ENCODE data around the gene ZBTB21.

ZBTB21 gene

DNA sequence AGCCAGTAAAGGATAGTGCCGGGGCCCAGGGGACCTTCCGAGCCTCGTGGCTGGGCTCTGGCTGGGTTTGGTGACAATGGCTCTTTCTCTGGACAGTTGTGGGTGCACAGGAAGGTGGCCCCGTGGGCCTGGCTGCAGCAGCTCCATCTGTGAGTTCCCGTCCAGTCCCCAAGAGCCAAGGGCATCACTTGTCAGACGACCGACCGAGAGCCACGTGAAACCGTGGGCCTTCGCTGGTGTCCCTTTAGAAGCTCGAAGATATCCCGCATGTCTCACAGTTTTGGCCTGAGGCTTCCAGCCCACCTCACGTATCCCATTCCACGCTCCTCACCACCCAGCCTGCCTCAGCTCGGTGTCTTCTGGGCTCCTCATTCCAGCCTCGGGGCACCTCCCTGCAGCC is 33.8 kb upstream of the ZBTB21 start:
- no peaks in the 10 kb centered on the region for H3K36me3 Mint-ChIP-seq (ENCODE audit: low read depth)
- no peaks in the 10 kb centered on the region for H3K9me3 Mint-ChIP-seq
- no peak overlapping the region for H3K4me3 Mint-ChIP-seq
- DNase-seq: no peak
- H3K4me1 Mint-ChIP-seq: no peaks in the 10 kb centered on the region
- no peak overlapping the region for H3K27ac Mint-ChIP-seq
- H3K27me3 Mint-ChIP-seq: no peaks in the 10 kb centered on the region
- ATAC-seq: no peak

DNA sequence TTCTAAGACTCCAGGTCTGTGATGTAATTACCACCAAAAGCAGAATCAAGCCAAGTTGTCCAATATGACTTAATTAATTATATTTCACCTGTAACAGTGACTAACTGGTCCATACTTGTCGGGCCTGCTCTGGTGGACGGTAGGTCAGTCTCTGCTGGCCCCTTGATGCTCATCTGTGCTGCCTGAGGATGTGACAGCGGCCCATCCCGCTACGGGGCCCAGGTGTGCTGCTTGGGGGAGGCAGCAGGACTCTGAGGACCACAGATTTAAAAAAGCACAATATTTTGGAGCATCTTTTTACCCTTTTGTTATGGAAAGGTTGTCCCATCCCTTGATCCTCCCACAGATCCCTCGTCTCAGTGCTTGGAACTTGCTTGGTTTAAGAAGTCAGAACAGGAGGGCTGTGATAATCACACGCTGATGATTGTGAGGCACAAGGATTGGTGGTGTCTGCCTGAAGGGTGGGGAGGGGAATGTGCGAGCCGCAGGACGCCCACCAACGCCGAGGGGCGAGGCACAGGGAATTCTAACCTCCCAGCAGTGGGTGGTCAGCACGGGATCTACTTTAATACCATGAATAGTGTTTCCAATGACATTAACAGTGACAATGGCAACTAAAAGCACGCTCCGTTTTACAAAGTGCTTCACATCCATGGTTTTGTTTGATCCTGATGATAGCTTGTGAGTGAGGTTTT is 33.2 kb upstream of the ZBTB21 start:
- DNase-seq: no peak
- ATAC-seq: no peak
- no peaks in the 10 kb centered on the region for H3K9me3 Mint-ChIP-seq
- H3K27ac Mint-ChIP-seq: no peak overlapping the region
- H3K27me3 Mint-ChIP-seq: no peaks in the 10 kb centered on the region
- no peaks in the 10 kb centered on the region for H3K4me1 Mint-ChIP-seq
- no peak overlapping the region for H3K4me3 Mint-ChIP-seq
- no peaks in the 10 kb centered on the region for H3K36me3 Mint-ChIP-seq (ENCODE audit: low read depth)

DNA sequence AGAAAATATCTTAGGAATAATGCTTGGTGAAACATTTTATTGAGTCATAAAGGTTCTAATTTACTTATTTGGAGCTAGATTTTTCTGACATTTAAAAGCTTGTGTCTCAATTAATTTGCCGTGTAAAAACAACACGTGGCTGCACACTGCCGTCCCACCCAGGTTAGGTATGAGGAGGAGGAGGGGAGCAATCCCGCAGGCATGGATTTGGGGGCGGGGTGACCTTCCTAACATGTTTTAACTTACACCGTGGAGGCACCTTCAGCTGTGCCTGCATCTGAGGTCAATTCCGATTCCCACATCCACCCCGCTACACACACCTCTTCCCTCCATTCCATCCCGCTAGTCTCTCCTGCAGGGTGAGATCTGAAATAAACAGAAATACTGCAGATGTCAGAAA is 32.5 kb upstream of the ZBTB21 start:
- DNase-seq (no peak), ATAC-seq (no peak)
- H3K27me3 Mint-ChIP-seq: no peaks in the 10 kb centered on the region
- no peak overlapping the region for H3K4me3 Mint-ChIP-seq
- no peak overlapping the region for H3K27ac Mint-ChIP-seq
- no peaks in the 10 kb centered on the region for H3K36me3 Mint-ChIP-seq (ENCODE audit: low read depth)
- H3K9me3 Mint-ChIP-seq: no peaks in the 10 kb centered on the region
- H3K4me1 Mint-ChIP-seq: no peaks in the 10 kb centered on the region

DNA sequence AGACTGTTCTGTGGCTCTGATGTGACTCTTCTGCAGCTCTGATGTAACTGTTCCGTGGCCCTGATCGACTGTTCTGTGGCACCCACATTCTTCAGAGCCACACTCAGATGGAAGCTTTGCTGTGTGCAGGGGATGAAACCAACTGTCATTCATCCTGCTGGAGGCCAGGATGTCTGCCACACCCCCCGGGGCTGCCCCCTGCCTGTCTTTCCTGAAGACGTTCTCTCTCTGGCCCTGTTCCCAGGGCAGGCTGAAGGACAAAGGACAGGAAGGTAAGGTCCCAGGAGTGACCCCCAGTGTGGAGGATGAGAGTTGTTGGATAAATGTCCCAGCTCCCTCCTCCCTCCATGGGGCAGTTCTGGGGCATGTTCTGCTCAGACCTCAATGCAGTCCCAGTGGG is 31.6 kb upstream of the ZBTB21 start:
- no peak for DNase-seq
- Mint-ChIP-seq H3K9me3 (no peaks in the 10 kb centered on the region), H3K4me1 (no peaks in the 10 kb centered on the region), H3K27me3 (no peaks in the 10 kb centered on the region), H3K4me3 (no peak overlapping the region), H3K27ac (no peak overlapping the region), H3K36me3 (ENCODE audit: low read depth) (no peaks in the 10 kb centered on the region)
- no peak for ATAC-seq

DNA sequence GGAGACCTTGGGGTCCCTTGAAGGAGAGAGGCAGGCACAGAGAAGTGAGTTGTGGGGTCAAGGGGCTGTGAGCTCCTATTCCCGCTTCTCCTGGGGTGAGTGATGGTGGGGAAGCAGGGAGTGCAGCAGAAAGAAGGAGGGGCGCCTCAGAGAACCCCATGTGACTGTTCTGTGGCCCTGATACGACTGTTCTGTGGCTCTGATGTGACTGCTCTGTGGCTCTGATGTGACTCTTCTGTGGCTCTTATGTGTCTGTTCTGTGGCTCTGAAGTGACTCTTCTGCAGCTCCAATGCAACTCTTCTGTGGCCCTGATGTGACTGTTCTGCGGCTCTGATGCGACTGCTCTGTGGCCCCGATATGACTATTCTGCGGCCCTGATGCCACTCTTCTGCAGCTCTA is 31.1 kb upstream of the ZBTB21 start:
- no peaks in the 10 kb centered on the region for H3K36me3 Mint-ChIP-seq (ENCODE audit: low read depth)
- no peaks in the 10 kb centered on the region for H3K9me3 Mint-ChIP-seq
- ATAC-seq (no peak), DNase-seq (no peak)
- H3K4me1 Mint-ChIP-seq: no peaks in the 10 kb centered on the region
- H3K27ac Mint-ChIP-seq: no peak overlapping the region
- no peaks in the 10 kb centered on the region for H3K27me3 Mint-ChIP-seq
- H3K4me3 Mint-ChIP-seq: no peak overlapping the region

DNA sequence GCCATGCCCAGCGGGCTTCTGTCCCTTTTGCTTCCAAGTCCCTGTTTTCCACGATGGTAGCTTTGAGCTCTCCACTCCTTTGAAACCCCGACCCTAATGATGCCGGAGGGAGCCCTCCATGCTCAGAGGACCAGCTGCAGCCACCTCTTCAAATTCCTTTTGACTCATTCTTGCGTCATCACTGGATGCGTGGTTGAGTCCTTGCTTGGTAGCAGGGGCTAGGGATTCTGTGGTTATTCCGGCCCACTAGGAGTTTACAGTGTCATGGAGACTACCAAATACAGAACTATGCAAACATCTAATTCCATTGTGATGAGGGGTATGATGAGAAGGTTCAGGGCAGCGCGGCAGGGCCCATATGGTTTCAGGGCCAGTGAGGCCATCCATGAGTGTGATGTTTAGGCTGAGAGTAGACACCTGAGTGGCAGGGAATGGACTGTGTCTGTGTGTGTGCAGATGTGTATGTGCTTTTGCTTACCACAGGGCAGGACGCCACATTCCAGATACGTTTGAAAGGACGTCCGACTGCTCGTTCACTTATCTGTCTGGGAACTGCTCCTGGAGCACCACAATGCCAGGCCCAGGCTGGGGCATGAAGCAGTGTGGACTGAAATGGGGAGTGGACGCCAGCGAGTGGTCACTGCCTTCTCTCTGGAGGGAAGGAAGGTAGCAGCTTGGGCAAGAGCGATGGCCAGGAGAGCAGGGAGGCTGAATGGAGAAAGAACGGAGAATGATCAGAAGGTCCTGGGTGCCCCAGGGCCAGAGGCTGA is 30.4 kb upstream of the ZBTB21 start:
- no peaks in the 10 kb centered on the region for H3K27me3 Mint-ChIP-seq
- no peaks in the 10 kb centered on the region for H3K9me3 Mint-ChIP-seq
- H3K4me1 Mint-ChIP-seq: no peaks in the 10 kb centered on the region
- H3K27ac Mint-ChIP-seq: no peak overlapping the region
- DNase-seq: no peak
- no peak overlapping the region for H3K4me3 Mint-ChIP-seq
- no peaks in the 10 kb centered on the region for H3K36me3 Mint-ChIP-seq (ENCODE audit: low read depth)
- ATAC-seq: no peak

DNA sequence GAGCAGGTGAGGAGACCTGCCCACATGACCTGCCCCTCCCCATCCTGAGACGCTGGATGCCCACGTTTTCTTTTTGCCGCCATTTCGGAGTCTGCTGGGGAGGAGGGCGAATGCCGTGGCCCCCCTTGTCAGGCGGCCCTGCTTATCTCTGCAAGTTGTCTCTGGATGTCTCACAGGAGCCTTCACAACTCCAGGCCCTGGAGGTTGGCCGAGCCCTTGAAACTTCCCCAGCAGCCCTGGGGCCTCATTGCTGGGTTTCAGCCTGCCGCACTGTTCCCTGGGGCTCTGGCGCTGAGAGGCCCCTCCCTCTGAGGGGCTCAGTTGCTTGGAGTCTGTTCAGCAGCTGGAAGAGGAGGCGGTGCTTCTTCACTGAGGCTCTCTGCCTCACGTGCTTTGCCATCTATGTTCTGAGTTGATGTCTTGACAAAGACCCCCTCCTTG is 29.8 kb upstream of the ZBTB21 start:
- Mint-ChIP-seq H3K27me3 (no peaks in the 10 kb centered on the region), H3K36me3 (ENCODE audit: low read depth) (no peaks in the 10 kb centered on the region), H3K4me1 (no peaks in the 10 kb centered on the region), H3K9me3 (no peaks in the 10 kb centered on the region), H3K4me3 (no peak overlapping the region), H3K27ac (no peak overlapping the region)
- DNase-seq: no peak
- ATAC-seq: no peak

DNA sequence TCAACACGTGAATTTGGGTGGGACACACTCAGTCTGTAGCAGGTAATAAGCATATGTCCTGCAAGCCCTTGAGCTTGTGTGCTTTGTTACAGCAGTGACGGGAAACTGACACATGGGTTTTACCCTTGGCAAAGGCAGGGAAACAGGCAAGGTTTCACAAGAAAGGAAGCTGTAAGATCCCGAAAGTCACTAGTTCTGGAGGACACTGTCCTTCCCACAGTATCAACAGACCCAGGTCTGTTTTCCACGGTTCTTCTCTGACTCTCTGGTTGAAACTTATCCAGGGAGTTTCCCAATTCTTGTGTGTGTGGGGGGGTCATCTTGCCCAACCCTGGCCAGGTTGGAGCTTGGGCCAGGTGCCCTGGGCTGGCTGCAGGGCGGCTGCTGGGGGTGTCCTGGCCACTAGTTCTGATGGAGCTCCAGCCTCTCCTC is 29.3 kb upstream of the ZBTB21 start:
- Mint-ChIP-seq H3K27ac (no peak overlapping the region), H3K9me3 (no peaks in the 10 kb centered on the region), H3K4me3 (no peak overlapping the region), H3K36me3 (ENCODE audit: low read depth) (no peaks in the 10 kb centered on the region), H3K4me1 (no peaks in the 10 kb centered on the region), H3K27me3 (no peaks in the 10 kb centered on the region)
- ATAC-seq: no peak
- no peak for DNase-seq

DNA sequence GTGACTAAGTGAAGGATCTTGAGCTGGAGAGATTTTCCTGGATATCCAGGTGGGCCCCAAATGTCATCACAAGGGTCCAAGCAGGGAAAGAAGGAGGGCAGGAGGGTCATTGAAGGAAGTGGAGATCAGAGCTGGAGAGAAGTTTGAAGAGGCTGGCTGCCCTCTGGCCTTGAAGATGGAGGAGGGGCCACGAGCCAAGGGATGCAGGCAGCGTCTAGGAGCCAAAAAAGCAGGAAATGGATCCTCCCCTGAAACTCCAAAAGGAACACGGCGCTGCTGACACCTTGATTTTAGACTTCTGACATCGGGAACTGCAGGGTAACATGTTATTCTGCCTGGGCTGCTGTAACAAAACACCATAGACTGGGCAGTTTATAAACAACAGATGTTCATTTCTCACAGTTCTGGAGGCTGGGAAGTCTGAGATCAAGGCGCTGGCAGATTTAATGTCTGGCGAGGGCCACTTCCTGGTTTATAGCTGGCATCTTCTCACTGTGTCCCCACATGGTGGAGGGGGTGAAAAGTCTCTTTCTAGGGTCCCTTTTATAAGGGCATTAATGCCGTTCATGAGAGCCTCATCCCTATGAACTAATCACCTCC is 28.8 kb upstream of the ZBTB21 start:
- no peaks in the 10 kb centered on the region for H3K27me3 Mint-ChIP-seq
- no peaks in the 10 kb centered on the region for H3K4me1 Mint-ChIP-seq
- H3K27ac Mint-ChIP-seq: no peak overlapping the region
- H3K4me3 Mint-ChIP-seq: no peak overlapping the region
- ATAC-seq: no peak
- no peak for DNase-seq
- no peaks in the 10 kb centered on the region for H3K36me3 Mint-ChIP-seq (ENCODE audit: low read depth)
- H3K9me3 Mint-ChIP-seq: no peaks in the 10 kb centered on the region

DNA sequence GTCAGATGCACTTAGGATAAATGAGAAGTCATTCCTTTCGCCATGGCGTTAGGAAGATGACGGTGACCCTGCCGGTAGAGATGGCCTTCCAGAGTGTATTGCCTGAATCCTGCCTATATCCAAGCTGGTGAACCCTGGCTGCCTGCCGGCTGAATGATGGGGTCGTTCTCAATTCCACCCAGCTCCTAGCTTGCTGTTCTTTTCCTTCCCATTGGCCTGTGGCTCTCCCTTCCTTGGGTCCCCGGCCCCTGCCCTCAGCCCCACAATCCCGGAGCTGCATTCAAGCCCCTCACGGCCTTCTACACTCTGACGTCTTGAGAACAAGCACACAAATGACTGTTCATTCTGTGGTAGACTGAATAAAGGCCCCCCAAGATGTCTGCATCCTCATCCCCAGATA is 28.2 kb upstream of the ZBTB21 start:
- no peak overlapping the region for H3K4me3 Mint-ChIP-seq
- no peaks in the 10 kb centered on the region for H3K9me3 Mint-ChIP-seq
- H3K27ac Mint-ChIP-seq: no peak overlapping the region
- no peaks in the 10 kb centered on the region for H3K4me1 Mint-ChIP-seq
- no peaks in the 10 kb centered on the region for H3K36me3 Mint-ChIP-seq (ENCODE audit: low read depth)
- no peak for DNase-seq
- no peak for ATAC-seq
- H3K27me3 Mint-ChIP-seq: no peaks in the 10 kb centered on the region

DNA sequence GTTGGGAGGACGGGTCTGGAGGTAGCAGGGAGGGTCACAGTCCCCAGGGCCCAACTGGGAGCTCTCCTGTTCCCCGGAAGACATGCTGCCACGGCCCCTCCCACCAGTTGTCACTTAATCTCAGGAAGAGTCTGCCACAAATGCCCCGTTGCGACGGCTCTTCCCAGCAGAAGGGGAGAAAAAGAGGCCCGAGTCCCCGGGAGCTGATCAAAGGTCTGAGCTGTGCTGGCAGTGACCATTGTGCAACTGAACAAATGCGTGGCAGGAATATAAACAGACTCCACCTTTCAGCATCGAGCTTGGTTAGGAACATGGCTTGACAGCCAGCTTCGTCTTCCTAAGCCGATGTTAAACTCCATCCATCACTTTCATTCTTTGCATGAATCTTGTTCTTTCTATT is 27.8 kb upstream of the ZBTB21 start:
- H3K36me3 Mint-ChIP-seq (ENCODE audit: low read depth): no peaks in the 10 kb centered on the region
- no peak for ATAC-seq
- no peak for DNase-seq

DNA sequence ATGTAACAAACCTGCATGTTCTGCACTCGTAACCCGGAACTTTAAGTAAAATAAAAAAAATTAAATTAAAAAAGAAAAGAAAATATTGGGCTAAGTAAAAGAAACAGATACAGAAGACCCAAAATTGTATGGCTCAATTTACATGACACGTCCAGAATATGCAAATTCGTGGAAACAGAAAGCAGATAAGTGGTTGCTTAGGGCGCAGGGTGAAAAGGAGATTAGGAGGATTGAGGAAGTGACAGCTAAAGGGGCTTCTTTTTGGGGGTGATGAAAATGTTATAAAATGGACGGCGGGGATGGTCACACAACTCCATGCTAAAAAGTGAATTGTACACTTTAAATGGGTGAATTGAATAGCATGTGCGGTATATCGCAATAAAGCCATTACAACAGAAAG is 27.4 kb upstream of the ZBTB21 start:
- Mint-ChIP-seq H3K4me1 (no peaks in the 10 kb centered on the region), H3K9me3 (no peaks in the 10 kb centered on the region), H3K4me3 (no peak overlapping the region), H3K27me3 (no peaks in the 10 kb centered on the region), H3K36me3 (ENCODE audit: low read depth) (no peaks in the 10 kb centered on the region), H3K27ac (no peak overlapping the region)
- ATAC-seq (no peak), DNase-seq (no peak)

More for the DNA sequence above, 27.8 kb upstream of the ZBTB21 start:
- H3K4me3 Mint-ChIP-seq: no peak overlapping the region
- H3K9me3 Mint-ChIP-seq: no peaks in the 10 kb centered on the region
- H3K4me1 Mint-ChIP-seq: no peaks in the 10 kb centered on the region
- no peak overlapping the region for H3K27ac Mint-ChIP-seq
- H3K27me3 Mint-ChIP-seq: no peaks in the 10 kb centered on the region

DNA sequence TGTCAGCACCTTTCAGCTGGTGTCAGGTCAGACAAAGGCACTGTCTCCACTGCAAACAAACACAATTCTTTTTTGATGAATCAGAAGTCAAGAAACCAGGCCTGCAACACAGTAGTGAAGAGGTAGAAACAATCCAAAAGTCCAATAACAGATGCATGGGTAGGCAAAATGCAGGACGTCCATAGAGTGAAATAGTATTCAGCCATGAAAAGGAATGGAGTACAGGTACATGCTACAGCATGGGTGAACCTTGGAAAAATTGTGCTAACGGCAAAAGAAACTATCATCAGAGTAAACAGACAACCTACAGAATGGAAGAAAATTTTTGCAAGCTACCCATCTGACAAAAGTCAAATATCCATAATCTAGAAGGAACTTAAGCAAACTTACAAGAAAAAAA is 26.2 kb upstream of the ZBTB21 start:
- H3K36me3 Mint-ChIP-seq (ENCODE audit: low read depth): no peaks in the 10 kb centered on the region
- no peak overlapping the region for H3K27ac Mint-ChIP-seq
- no peaks in the 10 kb centered on the region for H3K4me1 Mint-ChIP-seq
- no peak for DNase-seq
- H3K4me3 Mint-ChIP-seq: no peak overlapping the region
- no peak for ATAC-seq
- no peaks in the 10 kb centered on the region for H3K27me3 Mint-ChIP-seq
- no peaks in the 10 kb centered on the region for H3K9me3 Mint-ChIP-seq

DNA sequence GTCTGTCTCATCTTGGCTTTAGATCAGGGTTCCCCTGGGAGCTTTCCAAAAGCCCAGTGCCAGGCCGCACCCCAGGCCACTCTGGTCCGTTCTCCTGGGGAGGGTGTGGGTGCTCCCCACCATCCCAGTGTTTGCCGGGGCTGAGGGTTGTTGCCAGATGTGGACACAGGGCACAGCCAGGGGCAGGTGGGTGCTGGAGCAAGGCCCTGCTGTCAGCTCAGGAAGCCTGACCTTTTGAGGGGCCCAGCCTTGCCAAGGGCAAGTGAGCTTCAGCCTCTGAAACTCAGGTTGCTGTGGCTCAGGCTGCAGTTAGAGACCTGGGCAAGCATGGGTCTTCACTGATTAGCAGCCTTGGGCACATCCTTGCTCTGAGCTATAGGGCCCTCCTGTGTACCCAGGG is 22.8 kb upstream of the ZBTB21 start:
- Mint-ChIP-seq H3K27me3 (no peaks in the 10 kb centered on the region), H3K36me3 (ENCODE audit: low read depth) (no peaks in the 10 kb centered on the region), H3K4me1 (no peaks in the 10 kb centered on the region), H3K9me3 (no peaks in the 10 kb centered on the region), H3K4me3 (no peak overlapping the region), H3K27ac (no peak overlapping the region)
- ATAC-seq (no peak), DNase-seq (no peak)

DNA sequence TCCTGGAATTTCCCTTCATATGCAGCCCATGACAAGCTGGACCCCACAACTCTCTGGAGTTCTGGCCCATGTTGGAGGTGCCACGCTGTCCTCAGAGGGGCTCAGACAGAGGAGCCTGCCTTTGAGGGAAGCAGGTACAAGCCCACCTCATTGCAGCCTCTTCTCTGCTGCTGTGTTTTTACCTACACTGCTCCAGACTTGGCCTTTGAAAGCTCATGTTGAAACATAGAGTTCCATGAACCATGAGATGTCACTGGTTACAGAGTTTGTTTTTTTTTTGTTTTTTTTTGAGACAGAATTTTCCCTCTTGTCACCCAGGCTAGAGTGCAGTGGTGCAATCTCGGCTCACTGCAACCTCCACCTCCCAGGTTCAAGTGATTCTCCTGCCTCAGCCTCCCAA is 22.1 kb upstream of the ZBTB21 start:
- Mint-ChIP-seq H3K9me3 (no peaks in the 10 kb centered on the region), H3K27me3 (no peaks in the 10 kb centered on the region), H3K4me1 (no peaks in the 10 kb centered on the region), H3K4me3 (no peak overlapping the region), H3K27ac (no peak overlapping the region), H3K36me3 (ENCODE audit: low read depth) (no peaks in the 10 kb centered on the region)
- ATAC-seq (no peak), DNase-seq (no peak)

All from activated naive CD8-positive, alpha-beta T cell treated with anti-CD3 and anti-CD28 coated beads, Interleukin-2, amount 50 U/mL, for 24 hours (primary cell).